Spleen (tissue), 13 donors: ENCODE measurements around the gene METTL13. TPM values are rescaled to one million over a fixed set of nuclear protein-coding genes. Genes with fewer than 3 reads are reported as not detected.
A peak's percentile ranks its signal among the peaks of the same experiment; 100 is the strongest.

Source experiments
- DNase-seq: peaks from one replicate; pipeline ENCODE4 v3.0.0-alpha.2; 2020
- H3K27ac ChIP-seq, 8 donors: fragments of 200-600 bp; sonication (generic) in 7 of 8; 1 replicate in 4 of 8; 2 replicates in 4 of 8; pipeline versions ENCODE4 v1.5.0 to v1.8.0; 2016 to 2021; ENCODE audit warnings: inconsistent platforms in 4 of 8, mild to moderate bottlenecking in 4 of 8, moderate library complexity in 1 of 8
- H3K27me3 ChIP-seq, 7 donors: fragments of 200-600 bp; sonication (generic) in 6 of 7; replicated peaks in 1 of 7; 1 replicate in 4 of 7; 2 replicates in 3 of 7; pipeline versions ENCODE4 v1.5.0 to v1.8.0; 2016 to 2021; ENCODE audit warnings: inconsistent platforms in 3 of 7, mild to moderate bottlenecking in 1 of 7
- H3K36me3 ChIP-seq, 6 donors: fragments of 200-600 bp; sonication (generic) in 5 of 6; 1 replicate in 4 of 6; 2 replicates in 2 of 6; pipeline versions ENCODE4 v1.5.0 to v1.8.0; 2016 to 2021; ENCODE audit warnings: inconsistent platforms in 2 of 6
- H3K4me1 ChIP-seq, 6 donors: fragments of 200-600 bp; sonication (generic) in 5 of 6; 1 replicate in 3 of 6; 2 replicates in 3 of 6; pipeline versions ENCODE4 v1.5.0 to v1.8.0; 2016 to 2021; ENCODE audit warnings: inconsistent platforms in 3 of 6
- H3K4me3 ChIP-seq, 8 donors: fragments of 200-600 bp; sonication (generic) in 7 of 8; 1 replicate in 4 of 8; 2 replicates in 4 of 8; pipeline versions ENCODE4 v1.5.0 to v1.8.0; 2016 to 2021; ENCODE audit warnings: inconsistent platforms in 4 of 8, mild to moderate bottlenecking in 4 of 8, moderate library complexity in 2 of 8
- H3K9me3 ChIP-seq, 8 donors: fragments of 200-600 bp; sonication (generic) in 7 of 8; 1 replicate in 4 of 8; 2 replicates in 4 of 8; pipeline versions ENCODE4 v1.5.0 to v1.8.0; 2016 to 2021; ENCODE audit warnings: inconsistent platforms in 4 of 8
- CTCF ChIP-seq, 11 experiments: fragments of 200-600 bp in 7 of 11; fragments of 450-650 bp in 4 of 11; sonication (generic) in 4 of 11; IDR thresholded peaks in 8 of 11; conservative IDR thresholded peaks in 3 of 11; 1 replicate in 7 of 11; 2 replicates in 4 of 11; pipeline versions ENCODE4 v1.4.0 to v1.8.0; 2016 to 2021; ENCODE audit warnings: antibody characterized with exemption in 11 of 11, inconsistent platforms in 4 of 11, mild to moderate bottlenecking in 1 of 11
- POLR2A ChIP-seq, 3 donors: fragments of 450-650 bp; IDR thresholded peaks; one replicate each; pipeline ENCODE4 v1.5.1; 2017; ENCODE audit warnings: antibody characterized with exemption in 3 of 3, mild to moderate bottlenecking in 1 of 3
- POLR2AphosphoS5 ChIP-seq, 3 donors: sonication (generic); formaldehyde crosslinking; IDR thresholded peaks; one replicate each; pipeline ENCODE4 v1.5.1; 2017; ENCODE audit warnings: antibody characterized with exemption in 3 of 3
- WGBS, 5 donors: extraction: QIAGEN DNeasy Blood & Tissue Kit in 3 of 5; methylation state at CpG; one replicate each; pipeline versions ENCODE4 v1.1.5 to v1.1.7; 2013 to 2018; 5-methylcytosine and 5-hydroxymethylcytosine counted together
- intact Hi-C: fragments of 100-400 bp; cut with DNase I; formaldehyde crosslinking; loops from one replicate; pipeline ENCODE4 v1.15.0; 2023; ENCODE audit warnings: low total_unique reads
- long read RNA-seq, 2 donors: transcript quantifications; one replicate each; lab custom pipeline, GENCODE V29; 2026
- polyA plus RNA-seq, 3 donors: library from polyadenylated mRNA; stranded (reverse); fragments of 200-250 nt; gene quantifications; one replicate each; pipeline ENCODE4 v1.2.1, GENCODE V29; 2013
- total RNA-seq, 7 donors: library from RNA; depleted of rRNA in 3 of 7; stranded (reverse); fragments of >200 nt in 3 of 7; fragmentation: NEBNext Ultra II Directional in 4 of 7; extraction: Animal tissue kit (Norgen Biotek cat#: 25700) in 4 of 7; gene quantifications; one replicate each; pipeline versions ENCODE4 v1.1.0 to v1.2.1, GENCODE V29; 2016 to 2021
- donor health status: healthy with polysubstance abuse.
- donor health status: DM: no; HTN: no; CAD: no; lungs with moderate emphysema.
- donor health status: DM: no; HTN: no; CAD: no.
- donor health status: Bipolar disorder and iron deficiency.
- donor health status: healthy.
- donor health status: DM: no; HTN: no; CAD: no.
- donor health status: DM: yes; HTN: yes; CAD: no.

Gene METTL13
- total RNA-seq: 10 to 100 TPM; 21.9 to 29.6 (median 26.3) TPM
- polyA plus RNA-seq: 10 to 100 TPM; 10.3 to 25.9 (median 15.2) TPM
- long read RNA-seq, donor 1, partial matches to known transcripts: 0 of 4 reads
- long read RNA-seq, donor 1, other reads (novel, unspliced or antisense): 0 of 4 reads
- long read RNA-seq, donor 2, partial matches to known transcripts: 0 of 2 reads
- long read RNA-seq, donor 2, other reads (novel, unspliced or antisense): 0 of 2 reads

- intact Hi-C loops: loop anchor here (5.0 to 10.0 kb wide), 2 partner anchors 39 to 297 kb away; partner anchors contain the start of genes PRRC2C and VAMP4
- Histone ChIP-seq H3K9me3 (no peaks in the 10 kb centered on the region), H3K27me3 (no peaks in the 10 kb centered on the region), H3K4me1 (peaks cover 20 to 56% (median 47%) of the 10 kb centered on the region in 6 donors), H3K27ac (peak within 1 kb of the TSS; percentile 81 to 93 (median 89)), H3K36me3 (peaks cover 3 to 31% (median 17%) of the 10 kb centered on the region in 6 donors), H3K4me3 (peak within 1 kb of the TSS; percentile 57 to 95 (median 72))
- WGBS, 5 donors: 0 to 1% (median 0%) methylated on average over 47 to 57 of the region's 57 CpGs
- peak; percentile 100 for DNase-seq
- TF ChIP-seq CTCF (IDR thresholded peaks at IDR 0.05 in 8 of 11, conservative IDR thresholded peaks at IDR 0.05 in 3 of 11): peak in 4 of 11 experiments; percentile 14 to 47 (median 36)
- peak; percentile 78 to 97 (median 88) for TF ChIP-seq POLR2A (IDR thresholded peaks at IDR 0.05)
- TF ChIP-seq POLR2AphosphoS5 (IDR thresholded peaks at IDR 0.05): peak; percentile 99 to 100 (median 99)
Observed at GRCh38 chr1:171781176-171781875, at the start of gene METTL13. Gene METTL13, plus strand, starts transcription at chr1:171781660. Its CDS starts 308 bp downstream, at chr1:171781968.

GRCh38 chr1:171736196-171736595, 45.3 kb upstream of the METTL13 start:
- H3K4me3 ChIP-seq: no peak overlapping the region
- peaks cover 0 to 65% (median 28%) of the 10 kb centered on the region in 6 donors for H3K36me3 ChIP-seq
- intact Hi-C loops: no loop called here
- TF ChIP-seq POLR2A (IDR thresholded peaks at IDR 0.05) (no peak), POLR2AphosphoS5 (IDR thresholded peaks at IDR 0.05) (no peak), CTCF (IDR thresholded peaks at IDR 0.05 in 8 of 11, conservative IDR thresholded peaks at IDR 0.05 in 3 of 11) (no peak)
- no peaks in the 10 kb centered on the region for H3K9me3 ChIP-seq
- peaks cover 18 to 39% (median 26%) of the 10 kb centered on the region in 6 donors for H3K4me1 ChIP-seq
- H3K27me3 ChIP-seq: no peaks in the 10 kb centered on the region
- peak overlapping the region in 3 of 8 donors; percentile 1 to 36 (median 5) for H3K27ac ChIP-seq
- no peak for DNase-seq
- WGBS, 5 donors: 61 to 88% (median 69%) methylated on average over 2 of the region's 2 CpGs

- H3K4me1 ChIP-seq: peaks cover 30 to 45% (median 38%) of the 10 kb centered on the region in 6 donors
Observed at GRCh38 chr1:171738911-171739310, 42.5 kb upstream of the METTL13 start.

More at GRCh38 chr1:171738911-171739310, 42.5 kb upstream of the METTL13 start:
- peak overlapping the region in 2 of 8 donors; percentile 97 to 99 for H3K27ac ChIP-seq
- no peak for DNase-seq
- no peaks in the 10 kb centered on the region for H3K27me3 ChIP-seq
- H3K36me3 ChIP-seq: peaks cover 0 to 47% (median 25%) of the 10 kb centered on the region in 6 donors
- 92 to 96% (median 94%) methylated on average over 2 of the region's 2 CpGs for WGBS, 5 donors
- H3K9me3 ChIP-seq: no peaks in the 10 kb centered on the region
- intact Hi-C loops: no loop called here
- H3K4me3 ChIP-seq: no peak overlapping the region
- TF ChIP-seq POLR2A (IDR thresholded peaks at IDR 0.05) (no peak), POLR2AphosphoS5 (IDR thresholded peaks at IDR 0.05) (no peak), CTCF (IDR thresholded peaks at IDR 0.05 in 8 of 11, conservative IDR thresholded peaks at IDR 0.05 in 3 of 11) (no peak)
